OCI-M2 (cell line): ENCODE measurements around the gene NDUFAB1.
"Not testable (repeated sequence)": the region's sequence is repeated elsewhere in the genome, so short reads cannot be mapped to it uniquely, and the experiment has no call there.

Experiments
- DNase-seq: peaks from one replicate; lab custom pipeline; 2025; ENCODE audit not compliant: unreplicated experiment; lab: John Stamatoyannopoulos, UW

NDUFAB1 gene

GRCh38 chr16:23556881-23557778 is 39.0 kb downstream of the NDUFAB1 start, which contains the start of the genes EARS2 and UBFD1:
Gene EARS2 (minus strand): TSS chr16:23557350. CDS start chr16:23557343, 7 bp downstream.
Gene UBFD1 (plus strand): TSS chr16:23557727. CDS start chr16:23557743, 16 bp downstream.
- DNase-seq, result peak; percentile 81

GRCh38 chr16:23554536-23554935 is 41.6 kb downstream of the NDUFAB1 start:
- DNase-seq, result no peak

GRCh38 chr16:23552161-23552560 is 44.0 kb downstream of the NDUFAB1 start:
- DNase-seq, result no peak

- DNase-seq, result no peak
These were observed 46.2 kb downstream of the NDUFAB1 start for GRCh38 chr16:23549938-23550337.

- no peak for DNase-seq
These were observed 51.7 kb downstream of the NDUFAB1 start for GRCh38 chr16:23544436-23544835.

- not testable (repeated sequence) for DNase-seq
These were observed 55.3 kb downstream of the NDUFAB1 start for GRCh38 chr16:23540817-23541178.

GRCh38 chr16:23539984-23540816 is 55.9 kb downstream of the NDUFAB1 start:
- DNase-seq, result no peak

- no peak for DNase-seq
These were observed 57.2 kb downstream of the NDUFAB1 start for GRCh38 chr16:23538919-23539278.

- no peak for DNase-seq
These were observed 58.7 kb downstream of the NDUFAB1 start for GRCh38 chr16:23537390-23537789.

- DNase-seq, result no peak
These were observed 60.2 kb downstream of the NDUFAB1 start for GRCh38 chr16:23535901-23536300.

GRCh38 chr16:23534868-23535860 is 61.0 kb downstream of the NDUFAB1 start:
- no peak for DNase-seq

GRCh38 chr16:23532448-23532847 is 63.7 kb downstream of the NDUFAB1 start:
- DNase-seq, result no peak
